Natural killer cell treated with Interleukin-12 subunit alpha and Interleukin-12 subunit beta and Interleukin-15 and Interleukin-18, amount 100 ng/mL, for 72 hours (primary cell): ENCODE results near the gene RNF32. TPM values are rescaled to one million over a fixed set of nuclear protein-coding genes. Genes with fewer than 3 reads are reported as not detected.
"Not testable (repeated sequence)": the region's sequence is repeated elsewhere in the genome, so short reads cannot be mapped to it uniquely, and the experiment has no call there.

Experiments
- ATAC-seq, 2 donors: fragments of 150-1000 bp; cut with Tn5 transposase in 1 of 2; sonication (Bioruptor Pico), chemical (Tn5 transposase) in 1 of 2; 2 replicates each; pipeline ENCODE4 v1.10.0; 2021
- DNase-seq: peaks from one replicate; pipeline ENCODE4 v3.0.0; 2022; ENCODE audit warnings: low spot score
- H3K27ac Mint-ChIP-seq, 2 donors: 1 replicate in 1 of 2; 2 replicates in 1 of 2; pipeline ENCODE4 v1.8.0; 2022; ENCODE audit warnings: mixed read lengths in 2 of 2, mild to moderate bottlenecking in 1 of 2, moderate library complexity in 1 of 2
- H3K27me3 Mint-ChIP-seq, 2 donors: 1 replicate in 1 of 2; 2 replicates in 1 of 2; pipeline ENCODE4 v1.8.0; 2022; ENCODE audit warnings: mixed read lengths in 2 of 2
- H3K36me3 Mint-ChIP-seq: one replicate; pipeline ENCODE4 v1.8.0; 2022; ENCODE audit warnings: mixed read lengths
- H3K4me1 Mint-ChIP-seq, 2 donors: 1 replicate in 1 of 2; 2 replicates in 1 of 2; pipeline ENCODE4 v1.8.0; 2022; ENCODE audit warnings: low read depth in 2 of 2, mixed read lengths in 2 of 2, mild to moderate bottlenecking in 1 of 2
- H3K4me3 Mint-ChIP-seq: one replicate; pipeline ENCODE4 v1.8.0; 2022; ENCODE audit warnings: mixed read lengths
- H3K9me3 Mint-ChIP-seq: 2 replicates; pipeline ENCODE4 v1.8.0; 2022; ENCODE audit warnings: mixed read lengths
- total RNA-seq, 2 donors: library from RNA; stranded (reverse); gene quantifications; one replicate each; pipeline ENCODE4 v1.2.3, GENCODE V29; 2022

RNF32 gene
- total RNA-seq, 2 donors from 2014 or later, result not detected

GRCh38 chr7:156640949-156641485 lies 443 bp downstream of the RNF32 start:
- H3K36me3 Mint-ChIP-seq, result peaks cover 7% of the 10 kb centered on the region
- H3K9me3 Mint-ChIP-seq, result no peaks in the 10 kb centered on the region
- H3K4me3 Mint-ChIP-seq, result peak overlapping the region; percentile 67
- H3K27ac Mint-ChIP-seq, result peak overlapping the region in 1 of 2 donors; percentile 37
- DNase-seq, result no peak
- ATAC-seq, result peak in 1 of 2 donors; percentile 62
- H3K27me3 Mint-ChIP-seq, result peaks cover 32 to 55% of the 10 kb centered on the region in 2 donors
- peaks cover 6 to 9% of the 10 kb centered on the region in 2 donors for H3K4me1 Mint-ChIP-seq

DNA sequence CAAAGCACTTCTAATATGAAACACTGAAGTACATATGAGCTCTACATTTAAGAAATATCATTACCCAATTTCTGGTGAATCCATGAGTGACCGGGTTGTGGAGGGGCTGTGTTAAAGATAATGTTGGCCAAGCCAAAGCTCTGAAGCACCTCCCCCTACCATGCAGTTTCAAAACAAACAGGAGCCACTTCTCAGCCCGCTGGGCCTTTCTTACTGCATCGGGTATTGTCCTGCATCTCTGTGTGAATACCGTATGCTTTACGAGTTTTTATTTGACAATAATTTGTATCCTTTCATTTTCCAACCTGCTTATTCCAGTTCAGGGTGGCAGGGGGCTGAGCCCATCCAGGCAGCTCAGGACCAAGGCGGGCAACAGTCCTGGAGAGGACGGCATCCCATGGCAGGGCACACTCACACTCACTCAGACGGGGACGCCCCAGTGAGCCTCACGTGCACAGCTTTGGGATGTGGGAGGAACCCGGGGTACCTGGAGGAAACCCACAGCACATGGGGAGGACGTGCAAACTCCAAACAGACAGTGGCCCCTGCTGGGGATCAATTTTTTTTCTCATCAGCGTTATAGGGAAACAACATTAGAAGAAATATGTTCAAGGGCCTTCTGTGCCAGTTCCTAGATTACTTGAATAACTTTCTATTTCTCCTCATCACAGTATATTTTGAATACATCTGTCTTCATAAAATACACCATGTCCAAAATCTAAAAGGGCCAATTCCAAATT lies 1.9 kb downstream of the RNF32 start:
- H3K4me1 Mint-ChIP-seq, result peaks cover 6 to 9% of the 10 kb centered on the region in 2 donors
- no peak overlapping the region for H3K27ac Mint-ChIP-seq
- no peaks in the 10 kb centered on the region for H3K9me3 Mint-ChIP-seq
- H3K36me3 Mint-ChIP-seq, result peaks cover 7% of the 10 kb centered on the region
- no peak overlapping the region for H3K4me3 Mint-ChIP-seq
- DNase-seq, result no peak
- H3K27me3 Mint-ChIP-seq, result peaks cover 35 to 53% of the 10 kb centered on the region in 2 donors
- ATAC-seq, result no peak

DNA sequence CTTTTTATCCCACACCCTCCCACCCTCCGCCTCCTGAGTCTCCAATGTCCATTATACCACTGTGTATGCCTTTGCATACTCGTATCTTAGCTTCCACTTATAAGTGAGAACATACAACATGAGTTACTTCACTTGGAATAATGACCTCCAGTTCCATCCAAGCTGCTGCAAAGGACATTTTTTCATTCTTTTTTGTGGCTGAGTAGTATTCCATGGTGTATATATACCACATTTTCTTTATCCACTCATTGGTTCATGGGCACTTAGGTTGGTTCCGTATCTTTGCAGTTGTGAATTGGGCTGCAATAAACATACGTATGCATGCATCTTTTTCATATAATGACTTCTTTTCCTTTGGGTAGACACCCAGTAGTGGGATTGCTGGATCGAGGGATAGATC lies 6.8 kb downstream of the RNF32 start:
- not testable (repeated sequence) for H3K4me1 Mint-ChIP-seq, H3K4me3 Mint-ChIP-seq, ATAC-seq, H3K36me3 Mint-ChIP-seq, H3K9me3 Mint-ChIP-seq, H3K27ac Mint-ChIP-seq, DNase-seq
- H3K27me3 Mint-ChIP-seq, result peaks cover 50 to 76% of the 10 kb centered on the region in 2 donors

DNA sequence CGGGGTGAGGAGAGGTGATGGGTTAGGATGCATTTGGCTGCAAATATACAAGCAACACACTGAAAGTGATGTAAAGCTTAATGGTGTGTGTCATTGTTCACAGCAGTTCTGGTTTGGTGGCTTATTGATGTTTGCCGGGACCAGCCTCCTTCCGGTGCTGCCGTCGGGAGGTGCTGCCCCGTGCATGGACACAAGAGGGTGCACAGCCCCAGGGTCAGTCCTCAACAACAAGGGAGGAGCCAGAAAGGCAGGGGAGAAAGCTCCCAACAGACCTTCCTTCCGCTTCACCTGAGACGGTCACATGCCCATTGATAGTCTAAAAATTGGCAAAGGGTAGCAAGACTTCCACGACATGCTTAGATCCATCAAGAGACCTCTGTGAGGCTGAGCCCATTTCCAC lies 9.5 kb downstream of the RNF32 start:
- peak in 1 of 2 donors; percentile 43 for ATAC-seq
- H3K27me3 Mint-ChIP-seq, result peaks cover 44 to 60% of the 10 kb centered on the region in 2 donors

GRCh38 chr7:156651474-156651873 lies 10.9 kb downstream of the RNF32 start:
- ATAC-seq (no peak), DNase-seq (no peak)
- no peaks in the 10 kb centered on the region for H3K4me1 Mint-ChIP-seq
- H3K27me3 Mint-ChIP-seq, result peaks cover 38 to 57% of the 10 kb centered on the region in 2 donors
- H3K27ac Mint-ChIP-seq, result no peak overlapping the region
- H3K4me3 Mint-ChIP-seq, result no peak overlapping the region
- peaks cover 3% of the 10 kb centered on the region for H3K9me3 Mint-ChIP-seq
- H3K36me3 Mint-ChIP-seq, result no peaks in the 10 kb centered on the region

More for the DNA sequence above, 9.5 kb downstream of the RNF32 start:
- H3K27ac Mint-ChIP-seq, result no peak overlapping the region
- no peaks in the 10 kb centered on the region for H3K36me3 Mint-ChIP-seq
- H3K4me1 Mint-ChIP-seq, result no peaks in the 10 kb centered on the region
- peaks cover 3% of the 10 kb centered on the region for H3K9me3 Mint-ChIP-seq
- DNase-seq, result no peak
- no peak overlapping the region for H3K4me3 Mint-ChIP-seq

DNA sequence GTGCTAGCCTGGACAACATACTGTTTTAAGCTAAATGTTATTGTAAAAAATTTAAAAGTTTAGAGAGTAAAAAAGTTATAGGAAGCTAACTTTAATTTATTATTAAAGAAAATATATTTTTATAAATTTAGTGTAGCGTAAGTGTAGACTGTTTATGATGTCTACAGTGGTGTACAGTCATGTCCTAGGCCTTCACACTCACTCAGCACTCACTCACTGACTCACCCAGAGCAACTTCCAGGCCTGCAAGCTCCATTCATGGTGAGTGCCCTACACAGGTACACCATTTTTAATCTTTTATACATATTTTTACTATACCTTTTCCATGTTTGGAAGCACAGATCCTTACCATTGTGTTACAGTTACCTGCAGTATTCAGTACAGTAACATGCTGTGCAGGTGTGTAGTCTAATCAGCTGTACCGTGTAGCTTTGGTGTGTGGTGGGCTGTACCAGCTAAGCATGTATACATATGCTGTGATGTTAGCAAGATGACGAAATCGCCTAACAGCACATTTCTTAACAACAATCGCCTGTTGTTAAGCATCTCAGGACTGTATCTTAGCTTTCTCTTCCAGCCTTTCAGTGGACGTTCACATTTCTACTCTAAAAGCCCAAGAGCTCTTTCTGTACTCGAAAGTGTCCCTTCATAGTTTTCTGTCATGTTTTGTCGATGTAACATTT lies 12.5 kb downstream of the RNF32 start:
- ATAC-seq, result no peak
- no peak overlapping the region for H3K4me3 Mint-ChIP-seq
- no peak for DNase-seq
- no peak overlapping the region for H3K27ac Mint-ChIP-seq
- no peaks in the 10 kb centered on the region for H3K4me1 Mint-ChIP-seq
- no peaks in the 10 kb centered on the region for H3K36me3 Mint-ChIP-seq
- H3K9me3 Mint-ChIP-seq, result no peaks in the 10 kb centered on the region
- H3K27me3 Mint-ChIP-seq, result peaks cover 35 to 55% of the 10 kb centered on the region in 2 donors

DNA sequence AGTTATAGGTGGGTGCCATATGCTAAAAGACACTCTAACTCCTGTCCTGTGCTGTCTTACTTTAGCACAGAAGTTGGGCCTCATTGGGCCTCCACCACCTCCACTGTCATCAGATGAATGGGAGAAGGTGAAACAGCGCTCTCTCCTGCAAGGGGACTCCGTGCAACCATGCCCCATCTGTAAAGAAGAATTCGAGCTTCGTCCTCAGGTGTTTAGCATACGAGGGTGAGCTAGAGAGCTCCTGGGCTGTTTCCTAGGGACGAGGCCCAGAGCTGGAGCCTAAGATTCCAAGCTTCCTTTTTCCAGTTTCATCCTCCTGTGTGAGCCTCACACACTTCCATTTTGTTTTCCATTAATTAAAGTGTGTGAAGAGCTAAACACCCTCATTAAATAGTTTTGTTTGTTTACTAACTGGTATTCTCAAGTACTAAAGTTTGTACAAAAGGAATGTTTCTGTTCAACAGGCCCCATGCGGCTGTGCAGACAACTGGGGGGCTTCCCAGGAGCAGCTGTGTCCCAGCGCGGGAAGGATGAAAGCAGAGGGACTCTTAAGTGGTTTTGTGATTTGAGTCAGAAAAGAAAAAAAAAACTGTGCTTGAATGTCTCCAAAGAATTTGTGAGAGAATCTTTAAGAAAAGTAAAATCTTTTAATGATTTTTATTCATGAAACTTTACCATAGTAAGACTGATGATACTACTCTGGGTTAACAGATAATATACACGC lies 14.1 kb downstream of the RNF32 start:
- DNase-seq (no peak), ATAC-seq (no peak)
- Mint-ChIP-seq H3K27ac (no peak overlapping the region), H3K9me3 (no peaks in the 10 kb centered on the region), H3K4me3 (no peak overlapping the region), H3K27me3 (peaks cover 29 to 38% of the 10 kb centered on the region in 2 donors), H3K36me3 (no peaks in the 10 kb centered on the region), H3K4me1 (no peaks in the 10 kb centered on the region)

DNA sequence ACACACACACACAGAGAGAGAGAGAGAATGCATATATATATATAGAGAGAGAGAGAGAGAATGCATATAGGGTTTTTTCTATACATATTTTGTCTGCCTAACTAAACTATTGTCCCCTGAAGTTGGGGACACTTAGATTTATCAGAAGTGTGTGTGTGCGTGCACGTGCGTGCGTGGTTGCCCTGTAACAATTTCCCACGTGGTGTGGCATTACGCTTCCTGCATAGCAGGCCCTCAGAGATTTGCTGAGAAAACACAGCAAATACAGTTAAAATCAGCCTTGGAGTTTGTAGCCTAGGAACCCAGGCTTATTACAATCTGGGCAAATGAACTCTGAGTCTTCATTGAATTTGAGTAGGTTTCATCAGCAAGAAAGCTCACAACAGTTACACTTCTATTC lies 14.7 kb downstream of the RNF32 start:
- H3K4me3 Mint-ChIP-seq, result no peak overlapping the region
- no peaks in the 10 kb centered on the region for H3K4me1 Mint-ChIP-seq
- H3K9me3 Mint-ChIP-seq, result no peaks in the 10 kb centered on the region
- H3K27me3 Mint-ChIP-seq, result peaks cover 27 to 35% of the 10 kb centered on the region in 2 donors
- DNase-seq, result no peak
- no peaks in the 10 kb centered on the region for H3K36me3 Mint-ChIP-seq
- ATAC-seq, result no peak
- no peak overlapping the region for H3K27ac Mint-ChIP-seq

GRCh38 chr7:156655983-156656382 lies 15.4 kb downstream of the RNF32 start:
- Mint-ChIP-seq H3K9me3 (no peaks in the 10 kb centered on the region), H3K36me3 (no peaks in the 10 kb centered on the region), H3K27ac (no peak overlapping the region), H3K4me3 (no peak overlapping the region), H3K4me1 (no peaks in the 10 kb centered on the region), H3K27me3 (peaks cover 26 to 29% of the 10 kb centered on the region in 2 donors)
- ATAC-seq (no peak), DNase-seq (no peak)

DNA sequence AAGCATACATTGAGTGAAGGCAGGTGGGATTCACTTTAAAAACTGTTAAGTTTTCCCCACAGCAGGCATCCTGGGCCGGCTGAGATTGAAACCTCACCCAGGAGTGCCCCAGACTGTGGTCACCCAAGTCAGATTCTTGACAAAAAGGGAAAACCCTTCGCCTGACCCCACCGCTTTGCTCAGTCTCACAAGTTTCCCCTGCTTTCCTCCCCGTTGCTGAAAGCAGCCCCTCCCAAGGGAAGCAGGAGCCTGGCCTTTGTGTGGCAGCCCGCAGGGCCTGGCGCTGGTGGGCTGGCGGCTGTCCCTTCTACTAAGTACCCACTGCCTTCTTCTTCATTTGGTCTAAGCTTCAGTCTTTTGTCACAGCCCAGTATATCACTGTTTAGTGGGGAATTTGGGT lies 16.0 kb downstream of the RNF32 start:
- DNase-seq (no peak), ATAC-seq (no peak)
- Mint-ChIP-seq H3K4me3 (no peak overlapping the region), H3K4me1 (no peaks in the 10 kb centered on the region), H3K9me3 (no peaks in the 10 kb centered on the region), H3K36me3 (no peaks in the 10 kb centered on the region), H3K27me3 (peaks cover 24 to 26% of the 10 kb centered on the region in 2 donors), H3K27ac (no peak overlapping the region)

DNA sequence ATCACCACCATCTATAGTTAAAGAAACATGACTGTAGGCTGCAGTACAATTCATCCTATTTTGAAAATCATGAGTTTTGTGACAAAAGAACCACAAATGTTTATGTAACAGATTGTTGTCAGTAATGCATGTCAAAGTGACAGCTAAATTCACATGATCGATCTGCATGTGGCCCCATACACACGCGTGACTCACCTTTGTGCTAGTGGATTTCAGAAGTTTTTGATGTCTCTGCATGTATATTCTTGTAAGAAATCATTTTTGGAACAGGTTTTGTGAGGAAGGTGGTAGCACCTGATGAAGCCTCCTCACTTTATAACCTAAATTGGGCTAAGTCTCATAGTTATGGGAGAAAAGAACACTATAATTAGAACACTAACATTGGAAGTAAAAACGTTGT lies 17.1 kb downstream of the RNF32 start:
- Mint-ChIP-seq H3K4me3 (no peak overlapping the region), H3K4me1 (no peaks in the 10 kb centered on the region), H3K9me3 (no peaks in the 10 kb centered on the region), H3K36me3 (no peaks in the 10 kb centered on the region), H3K27me3 (peaks cover 14 to 20% of the 10 kb centered on the region in 2 donors), H3K27ac (no peak overlapping the region)
- ATAC-seq (no peak), DNase-seq (no peak)

DNA sequence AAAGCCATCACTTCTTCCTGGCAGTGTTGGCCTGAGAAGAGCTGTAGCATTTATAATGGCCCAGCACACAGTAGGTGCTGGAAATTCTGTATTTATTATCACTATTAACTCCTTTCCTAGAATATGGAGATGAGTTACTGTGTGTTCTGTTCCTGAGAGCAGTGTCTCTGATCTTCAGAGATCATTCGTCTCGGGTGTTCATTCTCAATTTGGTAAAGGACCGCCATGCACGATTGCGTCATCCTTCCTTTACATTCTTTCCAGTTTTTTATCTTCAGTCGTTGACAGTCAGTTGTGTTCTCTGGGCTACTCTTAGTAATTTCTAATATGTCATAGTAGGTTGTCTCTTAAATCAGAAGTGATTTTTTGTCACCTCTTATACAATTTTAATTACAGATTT lies 18.6 kb downstream of the RNF32 start:
- DNase-seq (no peak), ATAC-seq (no peak)
- peaks cover 14 to 16% of the 10 kb centered on the region in 2 donors for H3K27me3 Mint-ChIP-seq
- H3K4me1 Mint-ChIP-seq, result no peaks in the 10 kb centered on the region
- no peaks in the 10 kb centered on the region for H3K9me3 Mint-ChIP-seq
- no peak overlapping the region for H3K4me3 Mint-ChIP-seq
- no peak overlapping the region for H3K27ac Mint-ChIP-seq
- no peaks in the 10 kb centered on the region for H3K36me3 Mint-ChIP-seq

GRCh38 chr7:156659961-156660360 lies 19.4 kb downstream of the RNF32 start:
- ATAC-seq (no peak), DNase-seq (no peak)
- H3K27me3 Mint-ChIP-seq, result peaks cover 11 to 16% of the 10 kb centered on the region in 2 donors
- no peaks in the 10 kb centered on the region for H3K4me1 Mint-ChIP-seq
- H3K9me3 Mint-ChIP-seq, result no peaks in the 10 kb centered on the region
- no peak overlapping the region for H3K27ac Mint-ChIP-seq
- no peak overlapping the region for H3K4me3 Mint-ChIP-seq
- H3K36me3 Mint-ChIP-seq, result no peaks in the 10 kb centered on the region

DNA sequence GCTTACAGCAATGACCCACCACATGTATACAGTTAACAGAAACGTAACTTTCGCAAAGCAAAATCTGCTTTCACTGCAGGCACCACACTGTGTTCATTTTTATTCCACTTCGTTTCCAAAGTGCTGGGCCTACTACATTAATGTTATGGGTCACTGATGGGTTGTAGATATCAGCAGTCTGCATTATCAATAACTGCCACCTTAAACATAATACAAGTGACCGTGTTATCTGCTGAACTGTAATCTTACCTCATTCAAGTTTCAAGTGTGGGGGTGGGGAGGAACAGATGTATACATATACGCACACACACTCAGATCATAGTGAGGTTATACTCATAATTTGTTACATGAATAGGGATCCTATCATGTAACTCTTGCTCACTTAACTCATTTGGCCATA lies 21.1 kb downstream of the RNF32 start:
- H3K27ac Mint-ChIP-seq, result no peak overlapping the region
- no peaks in the 10 kb centered on the region for H3K9me3 Mint-ChIP-seq
- DNase-seq, result no peak
- peaks cover 6 to 16% of the 10 kb centered on the region in 2 donors for H3K27me3 Mint-ChIP-seq
- no peak overlapping the region for H3K4me3 Mint-ChIP-seq
- no peaks in the 10 kb centered on the region for H3K4me1 Mint-ChIP-seq
- no peaks in the 10 kb centered on the region for H3K36me3 Mint-ChIP-seq
- no peak for ATAC-seq
